Keratinocyte (primary cell): ENCODE data around the gene FAM161B. TPM values are rescaled to one million over a fixed set of nuclear protein-coding genes. Genes with fewer than 3 reads are reported as not detected.

ENCODE experiments used
- DNase-seq: peaks from one replicate; pipeline ENCODE4 v3.0.0-alpha.2; 2011; ENCODE audit warnings: low read depth, missing footprints, low spot score
- FAIRE-seq: peaks from 2 replicates; lab custom pipeline; 2011; peaks lifted over from hg19 to GRCh38; lab: Jason Lieb, UNC
- H2AFZ ChIP-seq: 2 replicates; pipeline ENCODE4 v1.6.0; 2012; ENCODE audit warnings: low read length, control low read depth, inconsistent platforms; ENCODE audit not compliant: control insufficient read depth
- H3K27ac ChIP-seq: 2 replicates; pipeline ENCODE4 v1.5.1; 2011; ENCODE audit warnings: low read length; ENCODE audit not compliant: control insufficient read depth, insufficient read depth
- H3K27me3 ChIP-seq: 3 replicates; pipeline ENCODE4 v1.6.0; 2011; ENCODE audit warnings: low read length; ENCODE audit not compliant: control insufficient read depth, insufficient read depth; ENCODE audit errors: extremely low read depth
- H3K36me3 ChIP-seq, 2 experiments: 2 replicates in 1 of 2; 3 replicates in 1 of 2; pipeline ENCODE4 v1.5.1; 2011; ENCODE audit warnings: low read length in 2 of 2, mild to moderate bottlenecking in 1 of 2; ENCODE audit not compliant: control insufficient read depth in 2 of 2, insufficient read depth in 2 of 2; ENCODE audit errors: extremely low read depth in 1 of 2
- H3K4me1 ChIP-seq: 3 replicates; pipeline ENCODE4 v1.5.1; 2011; ENCODE audit warnings: low read length; ENCODE audit not compliant: control insufficient read depth, insufficient read depth; ENCODE audit errors: extremely low read depth
- H3K4me2 ChIP-seq: 3 replicates; pipeline ENCODE4 v1.6.0; 2011; ENCODE audit warnings: low read depth, low read length; ENCODE audit not compliant: control insufficient read depth, insufficient read depth; ENCODE audit errors: extremely low read depth
- H3K4me3 ChIP-seq, 3 experiments: fragments of 200-600 bp in 1 of 3; sonication (generic) in 1 of 3; 2 replicates in 2 of 3; 3 replicates in 1 of 3; pipeline ENCODE4 v1.5.1; 2011 to 2016; ENCODE audit warnings: low read length in 3 of 3, mild to moderate bottlenecking in 3 of 3, control low read depth in 2 of 3, inconsistent platforms in 1 of 3, low read depth in 1 of 3, mixed read lengths in 1 of 3, mixed run types in 1 of 3, moderate library complexity in 1 of 3; ENCODE audit not compliant: control insufficient read depth in 2 of 3, insufficient read depth in 2 of 3; ENCODE audit errors: extremely low read depth in 1 of 3
- H3K79me2 ChIP-seq: 2 replicates; pipeline ENCODE4 v1.6.0; 2012; ENCODE audit warnings: low read length; ENCODE audit not compliant: control insufficient read depth, insufficient read depth
- H3K9ac ChIP-seq: 3 replicates; pipeline ENCODE4 v1.6.0; 2011; ENCODE audit warnings: low read length; ENCODE audit not compliant: control insufficient read depth, insufficient read depth; ENCODE audit errors: extremely low read depth
- H3K9me1 ChIP-seq: 3 replicates; pipeline ENCODE4 v1.6.0; 2011; ENCODE audit warnings: low read length; ENCODE audit not compliant: control insufficient read depth, insufficient read depth; ENCODE audit errors: extremely low read depth
- H3K9me3 ChIP-seq: 2 replicates; pipeline ENCODE4 v1.5.1; 2012; ENCODE audit warnings: low read depth, low read length; ENCODE audit not compliant: control insufficient read depth
- H4K20me1 ChIP-seq: 3 replicates; pipeline ENCODE4 v1.6.0; 2011; ENCODE audit warnings: low read length; ENCODE audit not compliant: control insufficient read depth, insufficient read depth; ENCODE audit errors: extremely low read depth
- EZH2 ChIP-seq: IDR thresholded peaks from one replicate; pipeline ENCODE4 v1.6.1; 2012; ENCODE audit warnings: inconsistent platforms, mild to moderate bottlenecking, low read length, moderate library complexity
- dilution Hi-C: fragments of 300-500 bp; cut with MboI; formaldehyde crosslinking; loops from one replicate; pipeline ENCODE4 v1.7.0; 2020; ENCODE audit warnings: low sequenced_read_pairs; ENCODE audit not compliant: extremely low pct_ligation_motif_present
- polyA plus RNA-seq, 5 experiments: library from polyadenylated mRNA; depleted of rRNA in 3 of 5; stranded (reverse) in 3 of 5; stranded (forward) in 1 of 5; unstranded in 1 of 5; fragments of >200 nt; gene quantifications; 1 replicate in 1 of 5; 2 replicates in 3 of 5; 3 replicates in 1 of 5; pipeline versions ENCODE4 v1.2.1 to v1.2.3, GENCODE V29; 2011 to 2012; ENCODE audit warnings: missing spikeins in 2 of 5, low read depth in 1 of 5, low replicate concordance in 1 of 5
- TF ChIP-seq, protein P1 (sequence below), 3 experiments: IDR thresholded peaks in 1 of 3; conservative IDR thresholded peaks in 1 of 3; optimal IDR thresholded peaks in 1 of 3; 2 replicates in 2 of 3; 3 replicates in 1 of 3; pipeline versions ENCODE3 to v1.5.1; 2011; ENCODE audit warnings: low read length in 3 of 3, mild to moderate bottlenecking in 3 of 3, moderate library complexity in 2 of 3, control low read depth in 1 of 3, inconsistent platforms in 1 of 3; ENCODE audit not compliant: insufficient read depth in 2 of 3; ENCODE audit errors: extremely low read depth in 1 of 3

FAM161B gene
- polyA plus RNA-seq, 1 donor (not counting 4 experiments of a cell fraction or from before 2014, with no cell fraction given): 1.5 TPM

DNA sequence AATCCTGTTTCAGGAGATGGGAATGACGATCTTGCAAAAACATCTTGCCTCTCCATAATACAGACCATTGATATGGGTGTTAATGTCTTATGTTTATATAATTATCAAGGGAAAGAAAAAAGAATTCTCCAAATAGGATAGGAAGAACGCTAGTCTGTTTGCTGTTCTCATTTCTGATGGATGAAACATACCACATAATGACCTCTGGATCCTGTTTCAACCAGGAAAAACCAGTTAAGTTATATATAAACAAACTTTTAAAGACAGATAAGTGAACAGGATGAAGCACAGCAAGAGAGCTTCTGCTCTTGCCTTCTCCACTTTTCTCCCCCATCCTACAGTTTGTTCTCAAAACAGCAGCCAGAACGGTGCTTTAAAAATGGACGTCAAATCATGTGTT is 28.0 kb upstream of the FAM161B start:
- no peak overlapping the region for H3K4me3 ChIP-seq
- DNase-seq: no peak
- no peak overlapping the region for H2AFZ ChIP-seq
- H3K9ac ChIP-seq: no peak overlapping the region
- H3K36me3 ChIP-seq: peaks cover 7 to 10% of the 10 kb centered on the region in 2 experiments
- H3K9me1 ChIP-seq: no peaks in the 10 kb centered on the region
- dilution Hi-C loops: no loop called here
- H3K4me2 ChIP-seq: no peak overlapping the region
- no peaks in the 10 kb centered on the region for H3K79me2 ChIP-seq
- FAIRE-seq: no peak
- no peaks in the 10 kb centered on the region for H3K4me1 ChIP-seq
- TF ChIP-seq, protein P1, sequence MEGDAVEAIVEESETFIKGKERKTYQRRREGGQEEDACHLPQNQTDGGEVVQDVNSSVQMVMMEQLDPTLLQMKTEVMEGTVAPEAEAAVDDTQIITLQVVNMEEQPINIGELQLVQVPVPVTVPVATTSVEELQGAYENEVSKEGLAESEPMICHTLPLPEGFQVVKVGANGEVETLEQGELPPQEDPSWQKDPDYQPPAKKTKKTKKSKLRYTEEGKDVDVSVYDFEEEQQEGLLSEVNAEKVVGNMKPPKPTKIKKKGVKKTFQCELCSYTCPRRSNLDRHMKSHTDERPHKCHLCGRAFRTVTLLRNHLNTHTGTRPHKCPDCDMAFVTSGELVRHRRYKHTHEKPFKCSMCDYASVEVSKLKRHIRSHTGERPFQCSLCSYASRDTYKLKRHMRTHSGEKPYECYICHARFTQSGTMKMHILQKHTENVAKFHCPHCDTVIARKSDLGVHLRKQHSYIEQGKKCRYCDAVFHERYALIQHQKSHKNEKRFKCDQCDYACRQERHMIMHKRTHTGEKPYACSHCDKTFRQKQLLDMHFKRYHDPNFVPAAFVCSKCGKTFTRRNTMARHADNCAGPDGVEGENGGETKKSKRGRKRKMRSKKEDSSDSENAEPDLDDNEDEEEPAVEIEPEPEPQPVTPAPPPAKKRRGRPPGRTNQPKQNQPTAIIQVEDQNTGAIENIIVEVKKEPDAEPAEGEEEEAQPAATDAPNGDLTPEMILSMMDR (optimal IDR thresholded peaks at IDR 0.05 in 1 of 3, IDR thresholded peaks at IDR 0.05 in 1 of 3, conservative IDR thresholded peaks at IDR 0.05 in 1 of 3; ENCODE audit: extremely low read depth in 1 of 3, insufficient read depth in 2 of 3, low read length in 3 of 3): no peak
- TF ChIP-seq EZH2: no peak
- no peak overlapping the region for H3K27ac ChIP-seq
- no peaks in the 10 kb centered on the region for H3K27me3 ChIP-seq
- no peaks in the 10 kb centered on the region for H3K9me3 ChIP-seq
- no peaks in the 10 kb centered on the region for H4K20me1 ChIP-seq

DNA sequence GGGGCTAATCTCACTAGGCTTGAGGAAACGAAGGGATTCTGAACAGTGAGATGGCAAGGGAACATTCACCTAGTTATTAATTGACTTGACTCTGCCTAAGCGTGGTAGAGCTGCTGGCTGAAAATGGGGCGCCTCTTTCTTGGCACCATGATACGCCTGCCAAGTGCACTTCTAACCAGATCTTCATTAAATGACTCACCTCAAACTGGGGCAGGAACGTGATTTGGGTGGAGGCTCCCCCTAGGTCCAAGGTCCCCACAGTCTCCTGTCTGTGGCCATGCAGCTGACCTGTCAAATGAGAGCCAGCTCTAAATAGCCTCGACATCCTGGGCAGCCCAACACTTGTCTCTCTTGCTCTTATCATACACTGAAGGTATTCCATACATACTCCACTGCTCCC is 26.2 kb upstream of the FAM161B start:
- no peaks in the 10 kb centered on the region for H3K27me3 ChIP-seq
- peaks cover 10 to 11% of the 10 kb centered on the region in 2 experiments for H3K36me3 ChIP-seq
- no peaks in the 10 kb centered on the region for H3K9me3 ChIP-seq
- H3K79me2 ChIP-seq: no peaks in the 10 kb centered on the region
- H3K27ac ChIP-seq: no peak overlapping the region
- FAIRE-seq (no peak), DNase-seq (no peak)
- TF ChIP-seq EZH2: no peak
- TF ChIP-seq, protein P1 (optimal IDR thresholded peaks at IDR 0.05 in 1 of 3, IDR thresholded peaks at IDR 0.05 in 1 of 3, conservative IDR thresholded peaks at IDR 0.05 in 1 of 3; ENCODE audit: extremely low read depth in 1 of 3, insufficient read depth in 2 of 3, low read length in 3 of 3): no peak
- no peaks in the 10 kb centered on the region for H3K4me1 ChIP-seq
- H3K4me3 ChIP-seq: no peak overlapping the region
- H4K20me1 ChIP-seq: no peaks in the 10 kb centered on the region
- H3K4me2 ChIP-seq: no peak overlapping the region
- no peak overlapping the region for H3K9ac ChIP-seq
- H2AFZ ChIP-seq: no peak overlapping the region
- dilution Hi-C loops: no loop called here
- H3K9me1 ChIP-seq: no peaks in the 10 kb centered on the region
